GM18519 (cell line): ENCODE data around the gene FBLN7.

ENCODE experiments used
- ATAC-seq: cut with Tn5 transposase; IDR thresholded peaks from one replicate; pipeline ENCODE4 v1.9.1; 2021; ENCODE audit warnings: mild to moderate bottlenecking, moderate library complexity; ENCODE audit not compliant: unreplicated experiment, low FRiP score

Gene FBLN7

DNA sequence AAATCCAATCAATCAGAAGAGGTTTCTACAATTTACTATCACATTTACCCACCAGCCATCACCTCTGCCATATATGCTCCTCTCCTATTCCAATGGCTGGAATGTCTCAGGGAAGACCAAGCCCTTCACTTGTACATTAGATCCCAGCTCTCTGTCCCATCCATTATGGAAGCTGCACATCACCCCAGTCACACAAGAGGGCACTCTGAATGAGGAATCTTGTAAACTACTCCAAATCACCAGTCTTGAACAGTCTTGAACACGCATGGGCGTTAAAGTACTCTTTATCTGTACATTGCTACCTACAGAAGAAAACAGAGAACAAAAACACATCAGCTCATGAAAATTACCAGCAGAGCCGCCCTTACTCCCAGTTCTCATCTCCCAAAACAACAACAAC is 78.0 kb downstream of the FBLN7 start:
- no peak for ATAC-seq

DNA sequence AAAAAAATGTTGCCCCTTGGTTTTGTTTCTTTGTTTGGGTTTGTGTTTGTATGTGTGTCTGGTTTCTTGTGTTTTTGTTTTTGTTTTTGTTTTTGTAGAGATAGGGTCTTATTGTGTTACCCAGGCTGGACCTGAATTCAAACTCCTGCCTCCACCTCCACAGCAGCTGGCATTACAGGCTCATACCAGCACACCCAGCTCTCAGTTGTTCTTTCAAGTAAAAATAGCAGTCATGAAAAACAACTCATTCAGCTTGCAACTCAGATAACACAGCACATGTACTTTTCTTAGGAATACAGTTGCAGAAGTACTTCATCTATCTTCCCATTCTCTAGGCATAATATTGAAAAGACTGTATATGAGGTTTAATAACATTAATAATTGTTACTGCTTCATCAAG is 79.7 kb downstream of the FBLN7 start:
- ATAC-seq = no peak

DNA sequence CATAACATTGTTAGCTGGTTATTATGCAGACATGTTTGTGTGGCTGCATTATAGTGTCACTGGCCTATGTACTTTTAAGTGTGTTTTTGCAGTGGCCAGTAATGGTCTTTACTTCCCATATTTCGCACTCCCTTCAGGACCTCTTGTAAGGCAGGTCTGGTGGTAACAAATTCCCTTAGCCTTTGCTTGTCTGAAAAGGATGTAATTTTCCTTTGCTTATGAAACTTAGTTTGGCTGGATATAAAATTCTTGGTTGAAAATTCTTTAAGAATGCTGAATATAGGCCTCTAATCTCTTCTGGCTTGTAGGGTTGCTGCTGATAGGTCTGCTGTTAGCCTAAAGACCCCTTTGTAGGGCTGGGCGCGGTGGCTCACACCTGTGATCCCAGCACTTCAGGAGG is 82.0 kb downstream of the FBLN7 start:
- no peak for ATAC-seq

DNA sequence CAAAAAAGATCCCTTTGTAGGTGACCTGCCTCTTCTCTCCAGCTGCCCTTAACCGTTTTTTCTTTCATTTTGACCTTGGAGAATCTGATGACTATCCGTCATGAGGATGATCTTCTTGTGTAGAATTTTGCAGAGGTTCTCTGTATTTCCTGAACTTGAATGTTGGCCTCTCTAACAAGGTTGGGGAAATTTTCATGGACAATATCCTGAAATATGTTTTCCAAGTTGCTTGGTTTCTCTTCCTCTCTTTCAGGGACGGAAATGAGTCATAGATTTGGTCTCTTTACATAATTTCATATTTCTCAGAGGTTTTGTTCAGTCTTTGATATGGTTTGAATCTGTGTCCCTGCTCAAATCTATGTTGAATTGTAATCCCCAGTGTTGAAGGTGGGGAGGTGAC is 82.6 kb downstream of the FBLN7 start:
- no peak for ATAC-seq

DNA sequence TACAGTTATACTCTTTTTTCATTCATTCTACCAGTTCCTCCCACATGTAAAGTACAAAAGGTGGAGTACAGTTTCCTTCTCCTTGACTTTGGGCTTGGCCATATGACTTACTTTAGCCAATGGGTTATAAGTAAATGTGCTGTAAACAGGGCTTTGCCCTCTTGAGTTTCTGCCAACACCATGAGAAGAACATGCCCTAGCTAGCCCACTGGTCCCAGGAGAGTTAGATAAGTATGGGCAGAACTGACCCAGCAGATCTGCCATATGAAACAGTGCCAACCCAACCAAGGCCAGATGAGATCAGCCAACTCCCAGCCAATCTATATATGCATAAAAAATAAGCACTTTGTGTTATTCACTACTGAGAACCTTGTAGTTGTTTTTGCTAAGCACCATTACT is 91.2 kb downstream of the FBLN7 start:
- no peak for ATAC-seq

DNA sequence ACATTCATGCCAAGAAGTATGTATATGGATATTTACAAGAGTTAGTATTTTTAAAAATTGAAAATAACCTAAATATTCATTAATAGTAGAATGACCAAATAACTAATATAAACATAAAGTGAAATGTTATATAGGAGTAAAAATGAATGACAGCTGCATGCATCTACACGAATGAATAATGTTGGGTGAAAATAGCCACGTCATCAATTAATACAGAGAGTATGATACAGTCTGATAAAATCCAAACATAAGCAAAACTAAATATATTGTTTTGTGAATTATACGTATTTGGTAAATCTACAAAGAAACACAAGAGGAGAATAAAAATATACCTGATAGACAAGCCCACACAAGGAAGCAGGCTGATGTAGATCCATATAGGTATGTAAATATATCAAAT is 92.2 kb downstream of the FBLN7 start:
- no peak for ATAC-seq
